NCI-H2196 treated with DMSO at 0.1 percent for 48 hours (cell line): ENCODE data around the gene CD99L2.
A peak's percentile ranks its signal among the peaks of the same experiment; 100 is the strongest.
"Not testable (repeated sequence)": the region's sequence is repeated elsewhere in the genome, so short reads cannot be mapped to it uniquely, and the experiment has no call there.

Source experiments
- DNase-seq: peaks from one replicate; lab custom pipeline; 2025; ENCODE audit not compliant: unreplicated experiment; lab: John Stamatoyannopoulos, UW

CD99L2 gene

DNA sequence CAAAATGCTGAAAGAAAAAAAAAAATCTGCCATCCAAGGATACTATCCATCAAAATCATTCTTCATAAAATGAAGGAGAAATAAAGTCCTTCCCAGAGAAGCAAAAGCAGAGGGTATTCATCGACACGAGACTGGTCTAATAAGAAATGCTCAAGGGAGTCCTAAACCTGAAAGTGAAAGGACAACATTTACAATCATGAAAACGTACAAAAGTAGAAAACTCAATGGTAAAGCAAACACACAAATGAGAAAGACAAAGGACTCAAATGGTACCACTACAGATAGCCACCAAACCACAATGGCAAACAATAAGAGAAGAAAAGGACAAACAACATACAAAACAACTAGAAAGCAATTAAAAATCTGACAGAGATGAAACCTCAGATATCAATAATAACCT, 41.0 kb downstream of the CD99L2 start:
- DNase-seq, result no peak

DNA sequence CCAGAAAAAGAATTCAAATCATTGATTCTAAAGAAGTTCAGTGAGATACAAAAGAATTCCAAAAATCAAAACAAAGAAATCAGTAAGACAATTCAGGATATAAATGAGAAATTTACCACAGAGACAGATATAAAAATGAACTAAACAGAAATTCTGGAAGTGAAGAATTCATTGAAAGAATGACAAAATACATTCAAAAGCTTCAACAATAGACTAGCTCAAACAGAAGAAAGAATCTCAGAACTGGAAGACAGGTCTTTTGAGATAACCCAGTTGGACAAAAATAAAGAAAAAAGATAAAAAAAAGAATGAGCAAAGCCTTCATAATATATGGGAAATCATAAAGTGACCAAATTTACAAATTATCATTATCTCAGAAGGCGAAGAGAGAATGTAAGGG, 41.7 kb downstream of the CD99L2 start:
- DNase-seq, result no peak

DNA sequence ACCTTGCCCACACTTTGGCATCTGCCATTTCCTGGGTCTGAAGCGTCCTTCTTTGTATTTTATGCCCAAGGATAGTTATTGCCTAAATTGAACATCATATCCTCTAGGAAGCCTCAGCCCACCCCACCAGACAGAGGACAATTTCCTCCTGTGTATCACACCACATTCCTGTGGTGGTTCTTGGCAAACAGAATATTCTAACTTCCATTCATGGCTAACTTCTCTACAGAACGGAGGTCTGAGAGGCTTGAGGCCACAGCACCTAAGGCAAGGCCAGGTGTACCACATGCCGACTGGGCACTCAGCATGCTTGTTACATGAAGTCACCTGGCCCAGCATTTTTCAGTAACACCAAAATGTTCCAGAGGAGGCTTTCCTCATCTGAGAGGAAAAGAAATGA, 42.4 kb downstream of the CD99L2 start:
- no peak for DNase-seq

DNA sequence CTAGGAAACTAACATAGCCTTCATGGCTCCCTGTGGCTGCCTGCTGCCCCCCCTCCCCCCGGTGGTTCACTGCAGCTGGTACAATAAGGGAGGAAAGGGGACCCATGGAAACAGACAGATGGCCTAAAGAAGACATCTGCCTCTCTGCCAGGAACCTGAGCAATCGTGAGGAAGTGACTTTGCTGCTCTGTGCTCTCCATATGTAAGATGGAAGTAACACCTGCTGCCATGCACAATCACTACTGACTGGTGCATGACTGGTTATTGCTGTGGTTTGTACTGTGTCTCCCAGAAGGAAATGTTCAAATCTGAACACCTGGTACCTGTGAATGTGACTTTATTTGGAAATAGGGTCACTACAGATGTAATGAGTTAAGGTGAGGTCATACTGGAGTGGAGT, 43.6 kb downstream of the CD99L2 start:
- DNase-seq, result peak; percentile 17

- DNase-seq, result no peak
Measured at GRCh38 chrX:150849996-150850720, 48.3 kb downstream of the CD99L2 start.

- no peak for DNase-seq
Measured at GRCh38 chrX:150849486-150849885, 49.0 kb downstream of the CD99L2 start.

DNA sequence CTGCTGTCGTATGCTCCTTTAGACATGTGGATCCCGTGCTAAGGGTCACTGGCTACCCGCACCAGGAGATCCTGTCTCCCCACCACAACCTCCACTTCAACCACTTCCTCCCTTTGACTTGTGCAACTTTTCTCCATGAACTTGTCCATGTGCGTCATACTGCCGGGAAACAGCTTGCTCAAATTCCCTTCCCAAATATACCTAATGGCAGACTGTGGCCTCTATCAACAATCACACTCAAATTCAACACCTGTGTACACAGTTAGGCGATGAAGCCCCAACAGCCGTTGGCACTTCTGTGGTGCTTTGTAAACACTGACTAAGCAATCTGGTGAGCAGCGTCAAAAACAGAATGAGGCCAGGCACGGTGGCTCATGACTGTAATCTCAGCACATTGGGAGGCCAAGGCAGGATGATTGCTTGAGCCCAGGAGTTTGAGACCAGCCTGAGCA, 49.5 kb downstream of the CD99L2 start:
- DNase-seq, result peak; percentile 70

GRCh38 chrX:150847088-150847487, 51.4 kb downstream of the CD99L2 start:
- no peak for DNase-seq

DNA sequence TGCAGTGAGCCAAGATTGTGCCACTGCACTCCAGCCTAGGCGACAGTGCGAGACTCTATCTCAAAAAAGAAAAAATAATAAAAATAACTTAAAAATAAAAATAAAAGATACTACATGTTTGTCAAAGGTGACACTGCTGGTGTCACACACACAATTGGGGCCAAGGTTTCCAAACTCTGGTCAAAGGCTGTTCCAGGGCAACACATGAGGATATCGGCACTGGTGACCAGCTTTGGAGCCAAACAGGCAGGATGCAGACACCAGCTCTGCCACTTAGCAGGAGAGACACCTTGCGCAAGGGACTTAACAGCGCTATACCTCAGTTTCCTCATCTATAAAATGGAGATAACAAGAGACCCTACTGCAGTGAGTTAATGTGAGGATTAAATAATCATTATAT, 52.3 kb downstream of the CD99L2 start:
- no peak for DNase-seq

DNA sequence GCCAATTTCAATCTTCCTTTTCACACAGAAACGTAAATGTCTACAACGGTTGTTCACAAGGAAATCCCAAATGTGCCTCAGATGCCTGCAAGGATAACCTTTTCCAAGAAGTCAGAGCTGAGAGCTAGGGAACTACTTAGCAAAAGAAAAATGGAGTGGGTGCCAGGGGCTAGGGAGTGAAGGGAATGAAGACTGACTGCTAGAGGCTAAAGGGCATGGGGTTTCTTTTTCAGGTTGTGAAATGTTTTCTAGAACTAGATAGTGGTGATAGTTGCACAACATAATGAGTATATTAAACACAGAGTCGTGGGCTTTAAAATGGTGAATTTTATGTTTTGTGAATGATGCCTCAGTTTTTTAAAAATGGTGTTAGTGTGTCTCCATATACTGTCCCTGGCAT, 53.4 kb downstream of the CD99L2 start:
- DNase-seq, result no peak

GRCh38 chrX:150844016-150844415, 54.5 kb downstream of the CD99L2 start:
- DNase-seq, result no peak

GRCh38 chrX:150842198-150842685, 56.2 kb downstream of the CD99L2 start:
- no peak for DNase-seq

DNA sequence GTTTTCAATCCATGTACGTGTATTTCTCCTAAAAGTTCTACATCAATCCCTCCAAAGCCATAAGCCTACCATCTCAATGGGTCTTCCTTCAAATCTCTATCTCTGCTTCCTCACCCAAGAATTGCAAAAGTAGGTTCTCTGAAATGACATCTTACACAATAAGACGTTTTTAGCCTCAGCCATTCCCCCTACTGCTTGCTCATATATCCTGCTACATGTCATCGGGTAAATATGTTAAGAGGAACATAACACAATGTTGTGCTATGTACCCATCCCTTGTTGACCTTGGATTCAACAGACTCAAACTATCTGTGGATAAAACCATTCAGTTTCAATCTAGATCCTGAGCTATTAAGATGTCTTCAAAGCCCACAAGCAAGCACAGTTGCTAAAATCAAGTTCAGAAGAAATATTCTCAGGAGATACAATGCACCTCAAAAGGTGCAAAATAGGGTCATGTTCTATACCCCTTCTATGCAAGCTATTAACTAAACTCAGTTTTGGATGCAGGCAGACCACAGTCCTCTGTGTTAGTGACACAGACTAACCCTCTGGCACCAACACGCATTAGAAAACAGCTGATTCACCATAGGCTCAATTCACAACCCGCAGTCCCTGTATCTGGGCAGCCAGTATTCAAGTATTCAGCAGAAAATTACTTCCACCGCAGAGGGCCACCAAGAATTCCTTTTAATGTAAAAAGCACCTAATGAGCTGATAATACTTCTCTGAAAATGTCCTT, 56.8 kb downstream of the CD99L2 start:
- no peak for DNase-seq

DNA sequence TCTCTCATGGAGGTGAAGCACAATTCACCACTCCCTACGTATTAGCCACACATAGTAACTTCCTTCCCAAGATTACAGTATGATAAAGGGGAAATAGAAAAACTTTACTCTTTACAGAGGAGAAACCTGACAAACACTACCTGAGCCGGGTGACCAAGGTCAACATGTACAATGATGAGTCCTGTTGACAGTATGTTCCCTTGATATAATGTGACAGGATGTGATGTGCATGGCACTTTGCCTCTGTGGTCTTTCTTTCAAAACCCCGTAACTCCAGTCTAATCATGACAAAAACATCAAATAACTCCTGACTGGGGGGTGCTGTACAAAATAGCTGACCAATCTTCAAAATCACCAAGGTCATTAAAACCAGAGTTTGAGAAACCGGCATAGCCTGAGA, 60.6 kb downstream of the CD99L2 start:
- no peak for DNase-seq

DNA sequence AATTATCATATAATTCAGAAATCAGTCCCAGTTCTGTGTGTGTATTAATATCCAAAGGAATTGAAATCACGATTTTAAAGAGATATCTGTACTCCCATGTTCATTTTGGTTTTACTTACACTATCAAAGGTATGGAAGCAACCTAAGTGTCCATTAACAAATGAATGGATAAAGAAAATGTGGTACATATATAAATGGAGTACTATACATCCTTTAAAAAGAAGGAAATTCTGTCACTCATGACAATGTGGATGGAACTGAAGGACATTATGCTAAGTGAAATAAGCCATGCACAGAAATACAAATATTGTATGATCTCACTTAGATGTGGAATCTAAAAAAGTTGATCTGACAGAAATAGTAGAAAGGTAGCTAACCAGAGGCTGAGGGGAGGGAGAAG, 63.8 kb downstream of the CD99L2 start:
- DNase-seq, result no peak

DNA sequence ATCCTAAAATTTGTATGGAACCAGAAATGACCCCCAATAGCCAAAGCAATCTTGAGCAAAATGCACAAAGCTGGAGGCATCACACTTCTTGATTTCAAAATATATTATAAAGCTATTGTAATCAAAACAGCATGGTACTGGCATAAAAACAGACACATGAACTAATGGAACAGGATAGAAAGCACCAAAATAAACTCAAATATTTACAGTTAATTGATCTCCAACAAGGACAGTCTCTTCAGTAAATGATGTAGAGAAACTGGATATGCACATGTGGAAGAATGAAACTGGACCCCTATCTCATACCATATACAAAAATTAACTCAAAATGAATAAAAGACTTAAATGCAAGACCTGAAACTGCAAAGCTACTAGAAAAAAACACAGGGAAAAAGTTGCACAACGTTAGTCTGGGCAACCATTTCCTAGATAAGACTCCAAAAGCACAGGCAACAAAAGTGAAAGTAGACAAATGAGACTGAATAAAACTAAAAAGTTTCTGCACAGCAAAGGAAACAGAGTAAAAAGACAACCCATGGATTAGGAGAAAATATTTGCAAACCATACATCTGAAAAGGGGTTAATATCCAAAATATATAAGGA, 64.9 kb downstream of the CD99L2 start:
- no peak for DNase-seq

- DNase-seq, result no peak
Measured at GRCh38 chrX:150831863-150832262, 66.6 kb downstream of the CD99L2 start.

- DNase-seq, result no peak
Measured at GRCh38 chrX:150828785-150829184, 69.7 kb downstream of the CD99L2 start.

DNA sequence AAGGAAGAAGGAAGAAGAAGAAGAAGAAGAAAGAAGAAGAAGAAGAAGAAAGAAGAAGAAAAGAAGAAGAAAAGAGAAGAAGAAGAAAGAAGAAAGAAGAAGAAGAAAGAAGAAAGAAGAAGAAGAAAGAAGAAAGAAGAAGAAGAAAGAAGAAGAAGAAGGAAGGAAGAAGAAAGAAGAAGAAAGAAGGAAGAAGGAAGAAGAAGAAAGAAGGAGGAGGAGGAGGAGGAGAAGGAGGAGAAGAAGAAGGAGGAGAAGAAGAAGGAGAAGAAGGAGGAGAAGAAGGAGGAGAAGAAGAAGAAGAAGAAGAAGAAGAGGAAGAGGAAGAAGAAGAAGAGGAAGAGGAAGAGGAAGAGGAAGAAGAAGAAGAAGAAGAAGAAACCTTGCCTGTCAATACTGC, 74.1 kb downstream of the CD99L2 start:
- not testable (repeated sequence) for DNase-seq

- DNase-seq, result not testable (repeated sequence)
Measured at GRCh38 chrX:150823826-150824225, 74.6 kb downstream of the CD99L2 start.

DNA sequence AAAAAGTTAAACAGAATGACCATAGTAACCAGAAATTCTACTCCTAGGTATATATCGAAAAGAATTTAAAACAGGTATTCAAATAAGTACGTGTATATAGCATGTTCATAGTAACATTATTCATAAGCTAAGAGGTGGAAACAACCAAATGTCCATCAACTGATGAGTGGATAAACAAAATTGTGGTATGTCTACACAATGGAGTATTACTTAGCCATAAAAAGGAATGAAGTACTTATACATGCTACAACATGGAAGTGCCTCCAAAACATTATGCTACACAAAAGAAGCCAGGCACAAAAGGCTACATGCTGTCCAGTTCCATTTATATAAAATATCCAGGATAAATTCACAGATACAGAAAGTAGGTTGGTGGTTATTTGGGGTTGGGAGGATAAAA, 76.5 kb downstream of the CD99L2 start:
- no peak for DNase-seq

DNA sequence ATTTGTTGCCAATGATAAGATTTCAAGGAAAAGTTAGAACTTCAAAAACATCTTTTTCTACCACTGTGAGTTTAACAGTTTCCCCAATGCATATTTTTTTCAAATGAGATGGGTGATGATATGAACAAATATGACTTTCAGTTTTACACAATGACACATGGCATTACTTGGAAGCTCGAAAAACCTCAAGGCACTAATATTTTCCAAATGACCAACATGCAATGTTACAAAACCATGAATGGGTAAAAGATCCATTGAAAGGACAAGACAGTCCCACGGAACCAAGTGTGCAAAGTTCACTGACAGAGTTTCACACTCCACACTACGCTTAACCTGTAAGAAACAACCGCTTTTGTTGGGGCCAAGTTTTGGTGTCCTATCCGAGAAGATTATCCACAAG, 84.5 kb downstream of the CD99L2 start:
- no peak for DNase-seq
